22Rv1 (cell line): ENCODE data around the gene ESYT3.

Experiments used
- ZFX ChIP-seq: fragments of 450-650 bp; IDR thresholded peaks from 2 replicates; pipeline ENCODE4 v1.6.1; 2017; ENCODE audit warnings: antibody characterized with exemption, borderline replicate concordance
- TF ChIP-seq, protein P1 (sequence below): fragments of 450-650 bp; IDR thresholded peaks from 2 replicates; pipeline ENCODE4 v1.5.1; 2017; ENCODE audit warnings: mild to moderate bottlenecking

DNA sequence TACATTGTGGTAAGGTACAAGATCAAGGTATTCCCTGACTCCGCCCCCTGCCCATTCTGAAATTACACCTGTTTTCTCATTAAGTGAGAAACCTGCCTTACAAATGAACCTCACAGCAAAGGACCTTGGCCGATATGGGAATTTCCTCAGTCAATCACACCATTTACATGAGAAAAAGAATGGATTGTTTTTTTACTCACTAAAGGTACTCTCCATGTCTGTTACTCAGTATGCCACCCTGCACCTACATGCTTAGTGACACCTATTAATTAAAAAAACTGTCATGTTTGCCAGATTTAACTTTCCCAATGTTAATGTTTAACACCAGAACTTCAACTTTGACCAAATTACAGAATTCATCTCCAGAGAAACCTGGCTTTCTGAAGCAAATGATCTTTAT, 62.0 kb downstream of the ESYT3 start:
- TF ChIP-seq, protein P1, sequence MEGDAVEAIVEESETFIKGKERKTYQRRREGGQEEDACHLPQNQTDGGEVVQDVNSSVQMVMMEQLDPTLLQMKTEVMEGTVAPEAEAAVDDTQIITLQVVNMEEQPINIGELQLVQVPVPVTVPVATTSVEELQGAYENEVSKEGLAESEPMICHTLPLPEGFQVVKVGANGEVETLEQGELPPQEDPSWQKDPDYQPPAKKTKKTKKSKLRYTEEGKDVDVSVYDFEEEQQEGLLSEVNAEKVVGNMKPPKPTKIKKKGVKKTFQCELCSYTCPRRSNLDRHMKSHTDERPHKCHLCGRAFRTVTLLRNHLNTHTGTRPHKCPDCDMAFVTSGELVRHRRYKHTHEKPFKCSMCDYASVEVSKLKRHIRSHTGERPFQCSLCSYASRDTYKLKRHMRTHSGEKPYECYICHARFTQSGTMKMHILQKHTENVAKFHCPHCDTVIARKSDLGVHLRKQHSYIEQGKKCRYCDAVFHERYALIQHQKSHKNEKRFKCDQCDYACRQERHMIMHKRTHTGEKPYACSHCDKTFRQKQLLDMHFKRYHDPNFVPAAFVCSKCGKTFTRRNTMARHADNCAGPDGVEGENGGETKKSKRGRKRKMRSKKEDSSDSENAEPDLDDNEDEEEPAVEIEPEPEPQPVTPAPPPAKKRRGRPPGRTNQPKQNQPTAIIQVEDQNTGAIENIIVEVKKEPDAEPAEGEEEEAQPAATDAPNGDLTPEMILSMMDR = no peak
- TF ChIP-seq ZFX = no peak
